Skeletal muscle satellite cell (primary cell): ENCODE measurements around the gene BAIAP2L1.
A peak's percentile ranks its signal among the peaks of the same experiment; 100 is the strongest.

Experiments used
- H3K27me3 ChIP-seq: 2 replicates; pipeline ENCODE4 v1.7.0; 2013; ENCODE audit warnings: low read length; ENCODE audit not compliant: control insufficient read depth, insufficient read depth
- H3K36me3 ChIP-seq: 2 replicates; pipeline ENCODE4 v1.7.0; 2013; ENCODE audit warnings: mild to moderate bottlenecking, control low read depth, low read length; ENCODE audit not compliant: insufficient read depth
- H3K4me1 ChIP-seq: 2 replicates; pipeline ENCODE4 v1.7.0; 2013; ENCODE audit warnings: low read length; ENCODE audit not compliant: control insufficient read depth, insufficient read depth
- H3K4me2 ChIP-seq: 2 replicates; pipeline ENCODE4 v1.7.0; 2013; ENCODE audit warnings: mild to moderate bottlenecking, low read length
- H3K4me3 ChIP-seq: 2 replicates; pipeline ENCODE4 v1.7.0; 2013; ENCODE audit warnings: low read length
- H3K9ac ChIP-seq: 2 replicates; pipeline ENCODE4 v1.7.0; 2013; ENCODE audit warnings: mild to moderate bottlenecking, low read depth, low read length, moderate library complexity
- H3K9me3 ChIP-seq: replicated peaks from 2 replicates; pipeline ENCODE4 v1.7.0; 2013; ENCODE audit warnings: mild to moderate bottlenecking, control low read depth, low read length

Gene BAIAP2L1

GRCh38 chr7:98354511-98355249 is 46.2 kb downstream of the BAIAP2L1 start:
- peaks cover 34% of the 10 kb centered on the region for H3K4me1 ChIP-seq
- peak overlapping the region; percentile 27 for H3K4me3 ChIP-seq
- H3K9ac ChIP-seq: peak overlapping the region; percentile 57
- H3K9me3 ChIP-seq: no peaks in the 10 kb centered on the region
- H3K36me3 ChIP-seq: no peaks in the 10 kb centered on the region
- peak overlapping the region; percentile 63 for H3K4me2 ChIP-seq
- H3K27me3 ChIP-seq: no peaks in the 10 kb centered on the region

GRCh38 chr7:98354052-98354451 is 46.8 kb downstream of the BAIAP2L1 start:
- Histone ChIP-seq H3K4me1 (peaks cover 34% of the 10 kb centered on the region), H3K4me2 (peak overlapping the region; percentile 63), H3K27me3 (no peaks in the 10 kb centered on the region), H3K36me3 (no peaks in the 10 kb centered on the region), H3K9ac (peak overlapping the region; percentile 57), H3K4me3 (peak overlapping the region; percentile 27), H3K9me3 (no peaks in the 10 kb centered on the region)

- Histone ChIP-seq H3K4me1 (peaks cover 28% of the 10 kb centered on the region), H3K27me3 (no peaks in the 10 kb centered on the region), H3K9me3 (no peaks in the 10 kb centered on the region), H3K36me3 (no peaks in the 10 kb centered on the region), H3K4me3 (no peak overlapping the region), H3K4me2 (peak overlapping the region; percentile 42), H3K9ac (peak overlapping the region; percentile 6)
Measured at GRCh38 chr7:98352621-98353020, 48.3 kb downstream of the BAIAP2L1 start.

- Histone ChIP-seq H3K4me2 (no peak overlapping the region), H3K9me3 (no peaks in the 10 kb centered on the region), H3K36me3 (no peaks in the 10 kb centered on the region), H3K27me3 (no peaks in the 10 kb centered on the region), H3K9ac (no peak overlapping the region), H3K4me3 (no peak overlapping the region), H3K4me1 (peaks cover 27% of the 10 kb centered on the region)
Measured at GRCh38 chr7:98351136-98351535, 49.8 kb downstream of the BAIAP2L1 start.

DNA sequence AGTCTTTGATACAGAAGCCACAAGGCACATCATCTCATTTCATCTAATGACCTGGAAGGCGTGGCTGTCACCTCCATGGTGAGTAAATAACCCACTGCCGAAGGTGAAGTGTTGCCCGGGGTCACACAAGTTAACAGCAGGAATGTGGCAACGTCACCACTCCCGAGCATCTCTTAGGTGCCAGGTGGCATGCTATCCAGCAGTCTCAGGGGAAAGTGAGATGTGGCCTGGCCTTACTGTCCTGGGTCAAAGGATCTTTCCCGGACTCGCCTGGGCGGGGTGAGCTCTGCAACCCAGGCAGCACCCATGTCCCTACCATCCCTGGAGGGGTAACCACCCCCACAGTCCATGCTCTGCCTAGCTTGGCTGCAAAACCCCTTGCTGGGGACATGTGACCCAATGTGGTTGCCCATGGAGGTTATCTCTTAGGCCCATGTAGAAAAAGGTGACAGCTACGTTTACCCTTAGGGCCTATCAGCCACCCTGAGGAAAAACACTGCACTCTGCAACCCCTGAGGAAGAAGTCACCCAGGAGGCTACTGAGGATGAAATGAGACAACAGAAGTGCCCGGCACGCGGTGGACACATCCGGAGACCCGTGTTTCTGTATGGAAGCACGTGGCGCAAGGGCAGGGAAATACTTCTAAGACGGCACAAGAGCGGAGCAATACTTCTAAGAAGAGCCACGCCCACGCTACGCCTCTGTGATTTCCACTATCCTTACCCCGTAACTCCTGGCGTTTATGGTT is 52.0 kb downstream of the BAIAP2L1 start:
- Histone ChIP-seq H3K4me2 (no peak overlapping the region), H3K36me3 (no peaks in the 10 kb centered on the region), H3K4me3 (no peak overlapping the region), H3K9me3 (no peaks in the 10 kb centered on the region), H3K27me3 (no peaks in the 10 kb centered on the region), H3K9ac (no peak overlapping the region), H3K4me1 (peaks cover 13% of the 10 kb centered on the region)

GRCh38 chr7:98346515-98347069 is 54.3 kb downstream of the BAIAP2L1 start:
- H3K9ac ChIP-seq: no peak overlapping the region
- no peak overlapping the region for H3K4me2 ChIP-seq
- no peak overlapping the region for H3K4me3 ChIP-seq
- peaks cover 2% of the 10 kb centered on the region for H3K4me1 ChIP-seq
- no peaks in the 10 kb centered on the region for H3K36me3 ChIP-seq
- no peaks in the 10 kb centered on the region for H3K9me3 ChIP-seq
- no peaks in the 10 kb centered on the region for H3K27me3 ChIP-seq

- Histone ChIP-seq H3K9ac (no peak overlapping the region), H3K4me3 (no peak overlapping the region), H3K36me3 (no peaks in the 10 kb centered on the region), H3K9me3 (peaks cover 3% of the 10 kb centered on the region), H3K27me3 (no peaks in the 10 kb centered on the region), H3K4me2 (no peak overlapping the region), H3K4me1 (peaks cover 8% of the 10 kb centered on the region)
Measured at GRCh38 chr7:98341106-98341505, 59.8 kb downstream of the BAIAP2L1 start.

GRCh38 chr7:98339043-98339442 is 61.8 kb downstream of the BAIAP2L1 start:
- no peak overlapping the region for H3K4me2 ChIP-seq
- no peaks in the 10 kb centered on the region for H3K36me3 ChIP-seq
- H3K9ac ChIP-seq: no peak overlapping the region
- peaks cover 8% of the 10 kb centered on the region for H3K4me1 ChIP-seq
- H3K4me3 ChIP-seq: no peak overlapping the region
- no peaks in the 10 kb centered on the region for H3K27me3 ChIP-seq
- H3K9me3 ChIP-seq: peaks cover 3% of the 10 kb centered on the region

DNA sequence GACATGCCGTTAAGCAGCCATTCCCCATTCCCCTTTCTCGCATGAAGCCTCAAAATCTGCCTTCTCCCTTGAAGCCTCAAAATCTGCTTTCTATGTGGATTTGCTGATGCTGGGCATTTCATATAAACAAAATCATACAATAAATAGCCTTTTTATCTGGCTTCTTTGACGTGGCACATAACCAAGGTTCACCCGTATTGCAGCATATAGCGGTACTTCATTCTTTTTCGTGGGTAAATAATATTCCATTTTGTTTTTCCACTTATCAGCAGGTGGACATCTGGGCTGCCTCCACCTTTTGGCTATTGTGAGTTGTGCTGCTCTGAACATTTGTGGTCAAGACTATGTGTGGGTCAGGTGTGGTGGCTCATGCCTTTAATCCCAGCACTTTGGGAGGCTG is 62.4 kb downstream of the BAIAP2L1 start:
- peaks cover 3% of the 10 kb centered on the region for H3K9me3 ChIP-seq
- H3K36me3 ChIP-seq: no peaks in the 10 kb centered on the region
- H3K9ac ChIP-seq: no peak overlapping the region

DNA sequence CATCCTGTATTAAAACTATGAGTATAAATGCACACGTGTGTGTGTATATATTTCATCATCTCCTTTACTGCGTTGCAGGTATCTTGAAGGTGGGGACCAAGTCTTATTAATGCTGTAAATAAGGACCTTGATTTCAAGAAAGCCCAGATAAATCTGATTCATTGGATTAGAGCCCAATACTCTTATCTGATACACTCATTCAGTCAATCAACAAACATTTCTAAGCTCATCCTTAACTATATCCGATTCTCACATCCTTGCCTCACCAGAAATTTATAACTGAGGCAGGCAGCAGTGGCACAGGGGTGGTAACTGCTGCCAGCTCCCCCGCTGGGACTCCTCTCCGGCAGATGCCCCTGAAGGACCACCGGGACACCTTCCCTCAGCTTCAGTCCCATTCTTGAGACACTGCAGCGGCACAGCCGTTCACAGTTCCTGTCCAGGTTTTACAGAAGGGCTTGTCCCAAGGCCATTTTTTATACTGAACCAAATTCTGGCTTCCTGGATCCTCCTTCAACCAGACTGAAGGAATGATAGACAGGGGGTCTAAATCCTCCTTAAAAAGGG is 65.4 kb downstream of the BAIAP2L1 start:
- no peaks in the 10 kb centered on the region for H3K4me1 ChIP-seq
- no peak overlapping the region for H3K4me2 ChIP-seq

More for the DNA sequence above, 62.4 kb downstream of the BAIAP2L1 start:
- Histone ChIP-seq H3K27me3 (no peaks in the 10 kb centered on the region), H3K4me1 (peaks cover 8% of the 10 kb centered on the region), H3K4me3 (no peak overlapping the region), H3K4me2 (no peak overlapping the region)

GRCh38 chr7:98334081-98334480 is 66.8 kb downstream of the BAIAP2L1 start:
- H3K36me3 ChIP-seq: no peaks in the 10 kb centered on the region
- H3K27me3 ChIP-seq: no peaks in the 10 kb centered on the region
- H3K4me1 ChIP-seq: no peaks in the 10 kb centered on the region
- no peak overlapping the region for H3K4me3 ChIP-seq
- no peak overlapping the region for H3K9ac ChIP-seq
- H3K4me2 ChIP-seq: no peak overlapping the region
- peaks cover 1% of the 10 kb centered on the region for H3K9me3 ChIP-seq

More for the DNA sequence above, 65.4 kb downstream of the BAIAP2L1 start:
- Histone ChIP-seq H3K9me3 (peaks cover 3% of the 10 kb centered on the region), H3K4me3 (no peak overlapping the region), H3K36me3 (no peaks in the 10 kb centered on the region), H3K9ac (no peak overlapping the region), H3K27me3 (no peaks in the 10 kb centered on the region)
